ENCODE measurements around the gene RAB11FIP3.

RAB11FIP3 gene

GRCh38 chr16:565419-566330 lies 140.2 kb downstream of the RAB11FIP3 start:
- DNase-seq (ENCODE audit: low read depth in 2 of 2) = no peak

- no peak for DNase-seq (ENCODE audit: low read depth in 2 of 2)
These were observed 141.3 kb downstream of the RAB11FIP3 start, which contains the start of gene NHLRC4 for GRCh38 chr16:566475-567372. NHLRC4 (plus strand) TSS chr16:567005; CDS start chr16:568048, 1,043 bp downstream.

GRCh38 chr16:567373-568256 lies 142.2 kb downstream of the RAB11FIP3 start:
- no peak for DNase-seq (ENCODE audit: low read depth in 2 of 2)

GRCh38 chr16:568401-569258 lies 143.2 kb downstream of the RAB11FIP3 start:
- DNase-seq (ENCODE audit: low read depth in 2 of 2) = no peak

- peak; percentile 35 to 37 for DNase-seq (ENCODE audit: low read depth in 2 of 2)
These were observed 144.2 kb downstream of the RAB11FIP3 start, which contains the start of gene PIGQ for GRCh38 chr16:569445-570254. PIGQ (plus strand) TSS chr16:569968; CDS start chr16:574075, 4,107 bp downstream.

Measured in stimulated activated CD8-positive, alpha-beta memory T cell treated with anti-CD3 and anti-CD28 coated beads, Interleukin-7, amount 100 ng/mL, for 1 hour (primary cell).